GM18508 (cell line): Measurements from ENCODE around the gene TMEM259.

Experiments used
- ATAC-seq: cut with Tn5 transposase; IDR thresholded peaks from one replicate; pipeline ENCODE4 v1.9.1; 2021; ENCODE audit warnings: moderate number of reproducible peaks; ENCODE audit not compliant: insufficient read depth, unreplicated experiment

The TMEM259 gene

DNA sequence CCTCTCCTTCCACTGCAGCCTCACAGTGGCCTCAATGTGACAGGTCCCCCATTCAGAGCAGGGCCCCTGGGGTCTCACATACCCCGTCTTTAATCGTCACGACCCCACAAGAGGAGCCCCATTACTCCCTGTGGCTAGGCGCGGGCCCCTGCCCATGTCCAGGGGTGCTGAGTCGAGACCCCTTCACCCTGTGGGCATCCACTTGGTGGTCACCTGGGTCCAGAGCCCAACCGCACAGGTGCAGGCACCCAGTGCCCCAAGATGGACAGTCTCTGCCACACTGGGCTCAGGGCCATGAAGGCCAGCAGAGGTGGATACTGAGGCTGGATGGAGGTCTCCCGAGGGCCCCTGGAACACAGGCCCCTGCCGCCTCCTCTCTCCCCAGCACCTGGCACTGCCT, 3.0 kb downstream of the TMEM259 start:
- no peak for ATAC-seq

DNA sequence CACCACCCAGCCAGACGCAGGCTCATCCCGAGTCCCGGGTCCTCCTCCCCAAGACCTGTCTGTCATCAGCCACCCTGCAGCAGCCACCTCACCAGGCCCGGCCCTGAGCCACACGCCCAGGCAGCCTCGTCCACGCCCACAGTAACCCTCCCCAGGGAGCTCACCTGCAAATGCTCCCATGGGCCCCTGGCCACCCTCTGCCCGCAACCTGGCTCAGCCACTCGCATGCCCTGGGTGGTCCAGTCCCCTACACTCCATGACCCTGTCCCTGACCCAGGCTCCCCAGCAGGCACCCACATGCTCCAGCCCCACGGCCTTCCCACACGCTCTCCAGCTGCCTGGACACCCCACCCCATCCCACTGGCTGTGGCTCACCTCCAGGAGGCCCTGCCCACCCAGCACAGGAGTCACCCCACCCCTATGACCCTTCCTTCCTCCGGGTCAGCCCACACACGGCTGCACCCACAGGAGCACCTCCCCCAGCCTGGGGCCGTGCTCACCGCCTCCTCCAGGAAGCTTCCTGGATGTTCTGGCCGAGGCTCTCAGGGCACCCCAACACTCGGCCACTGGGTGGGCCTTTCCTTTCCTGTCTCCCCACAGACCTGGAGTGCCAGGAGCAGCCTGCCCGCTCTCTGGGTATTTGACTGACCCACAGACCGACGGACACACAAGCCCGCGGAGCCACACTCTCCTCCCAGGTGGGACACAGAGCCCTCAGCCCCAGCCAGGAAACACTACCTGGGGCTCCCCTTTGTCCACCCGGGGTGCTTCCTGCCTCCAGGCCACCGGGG, 3.6 kb downstream of the TMEM259 start:
- no peak for ATAC-seq

DNA sequence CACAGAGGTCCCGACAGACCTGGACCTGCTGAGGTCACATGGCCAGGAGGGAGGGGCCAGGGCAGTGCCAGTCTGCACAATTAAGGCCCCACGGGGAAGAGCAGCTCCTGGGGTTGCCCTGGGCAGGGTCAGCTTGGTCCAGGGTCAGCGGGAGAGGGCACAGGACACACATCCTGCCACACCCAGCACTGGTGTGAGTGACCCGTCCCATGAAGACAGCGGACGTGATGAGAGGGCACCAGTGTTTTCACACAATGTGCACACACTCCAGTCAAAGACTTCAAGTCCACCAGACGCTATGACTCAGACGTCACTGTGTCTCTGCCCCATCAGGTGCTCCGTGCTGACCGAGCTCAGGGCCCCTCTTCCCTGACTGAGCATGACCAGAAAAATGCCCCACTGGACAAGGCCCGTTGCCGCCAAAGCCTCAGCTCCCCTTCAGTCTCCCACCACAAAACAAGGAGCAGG, 4.2 kb downstream of the TMEM259 start:
- ATAC-seq: no peak

DNA sequence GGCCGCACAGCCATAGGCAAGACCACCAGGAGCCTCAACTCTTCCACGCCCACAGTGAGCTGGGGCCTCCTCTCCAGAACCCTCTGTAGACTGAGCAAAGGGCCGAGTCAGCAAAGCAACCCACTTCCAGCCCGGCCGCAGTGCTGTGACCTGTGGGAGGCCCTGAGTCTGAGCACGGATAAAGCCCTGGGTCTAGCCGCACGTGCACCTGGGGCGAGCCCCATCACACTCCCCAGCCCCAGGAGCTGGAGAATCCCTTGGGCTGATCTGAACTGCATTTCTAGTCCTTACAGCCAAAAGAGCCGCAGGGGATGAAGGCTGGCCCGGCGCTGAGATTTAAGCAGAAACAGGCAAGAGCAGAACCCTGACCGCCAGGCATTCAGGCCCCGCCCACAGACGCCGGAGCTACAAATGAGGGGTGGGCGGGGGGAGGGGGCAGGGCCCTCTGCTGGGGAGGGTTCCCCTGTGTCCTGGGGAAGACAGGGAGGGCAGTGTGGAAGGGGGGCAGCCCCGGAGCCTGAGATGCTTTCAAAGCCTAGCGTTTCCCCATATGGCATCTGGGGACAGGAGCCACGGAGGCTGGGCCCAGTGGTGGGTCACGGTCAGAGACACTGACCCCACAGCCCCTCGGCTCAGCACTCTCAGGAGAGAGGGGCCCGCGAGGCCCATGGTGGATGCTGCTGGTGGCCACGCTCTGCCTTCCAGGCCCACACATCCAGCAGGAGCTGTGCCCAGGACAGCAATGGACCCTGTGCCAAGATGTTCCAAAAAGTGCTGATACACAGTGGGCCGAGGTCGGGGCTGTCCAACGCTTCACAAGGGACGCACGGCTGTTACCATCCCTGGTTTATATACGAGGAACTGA, 4.9 kb downstream of the TMEM259 start:
- no peak for ATAC-seq

DNA sequence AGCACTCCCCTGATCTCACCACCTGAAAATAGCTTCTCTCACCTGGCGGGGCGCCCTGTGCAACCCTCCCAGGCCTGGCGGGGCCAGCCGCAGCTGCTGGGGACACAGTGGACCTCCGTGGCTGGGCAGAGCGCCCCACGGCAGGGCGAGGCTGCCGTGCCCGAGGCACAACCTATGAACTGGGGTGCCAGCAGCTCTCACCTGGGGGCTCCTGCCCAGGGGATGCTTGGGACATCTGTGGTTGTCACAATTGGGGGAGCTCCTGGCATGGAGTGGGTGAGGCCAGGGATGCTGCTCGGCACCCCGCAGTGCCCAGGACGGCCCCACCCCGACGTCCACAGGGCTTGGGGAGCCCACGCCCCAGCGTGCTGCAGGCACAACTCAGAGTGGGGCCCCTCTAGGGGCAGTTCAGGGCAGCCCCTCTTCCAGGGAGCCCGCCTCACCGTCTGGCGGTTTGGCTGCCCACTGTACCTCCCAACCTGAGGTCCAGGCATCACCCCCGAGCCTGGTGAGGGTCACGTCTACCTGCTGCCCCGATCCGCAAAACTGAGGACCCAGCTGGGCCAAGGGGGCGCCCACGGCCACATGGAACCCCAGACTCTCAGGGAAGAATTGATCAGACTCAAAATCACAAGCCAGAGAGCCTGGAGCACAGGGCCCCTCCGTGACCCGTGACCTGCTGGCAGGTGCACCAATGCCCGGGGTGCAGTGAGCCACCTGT, 5.7 kb downstream of the TMEM259 start:
- no peak for ATAC-seq

DNA sequence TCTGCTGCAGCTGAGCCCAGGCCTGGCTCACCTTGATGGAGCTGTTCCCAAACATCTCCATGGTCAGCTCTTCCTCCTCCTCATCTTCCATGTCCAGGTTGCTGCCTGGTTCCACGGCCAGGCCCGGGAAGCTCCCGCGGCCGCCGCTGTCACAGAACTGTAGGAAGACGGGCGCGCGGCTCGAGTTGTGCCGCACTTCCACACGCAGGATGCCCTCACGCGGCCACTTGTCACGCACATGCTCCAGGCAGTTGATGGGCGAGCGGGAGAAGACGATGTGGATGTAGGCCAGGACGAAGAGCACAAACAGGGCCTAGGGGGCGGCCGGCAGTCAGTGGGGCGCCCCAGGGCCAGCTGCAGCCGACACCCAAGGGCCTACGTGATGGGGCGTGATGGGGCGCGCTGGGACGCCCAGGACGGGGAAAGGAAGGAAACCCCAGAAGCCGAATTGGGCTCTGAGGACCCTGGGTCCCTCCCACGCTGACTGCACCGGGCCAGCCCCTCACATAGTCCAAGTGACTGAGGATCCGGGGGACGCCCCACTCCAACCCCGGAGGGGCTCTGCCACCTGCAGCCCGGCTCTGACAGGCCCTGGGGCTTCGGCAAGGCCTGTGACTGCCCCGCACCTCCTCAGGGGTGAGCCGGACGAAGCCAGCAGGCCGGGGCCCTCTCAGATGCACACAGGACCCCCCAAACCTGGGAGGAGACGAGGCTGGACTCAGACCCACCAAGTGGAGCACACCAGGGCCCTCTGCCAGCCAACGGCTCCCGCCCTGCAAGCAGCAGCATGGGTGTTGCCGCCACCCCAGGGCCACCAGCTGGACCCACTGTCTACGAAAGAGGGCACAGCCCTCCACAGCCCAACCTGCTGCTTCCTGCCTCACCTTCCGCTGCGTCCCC, 6.5 kb downstream of the TMEM259 start:
- ATAC-seq: no peak

DNA sequence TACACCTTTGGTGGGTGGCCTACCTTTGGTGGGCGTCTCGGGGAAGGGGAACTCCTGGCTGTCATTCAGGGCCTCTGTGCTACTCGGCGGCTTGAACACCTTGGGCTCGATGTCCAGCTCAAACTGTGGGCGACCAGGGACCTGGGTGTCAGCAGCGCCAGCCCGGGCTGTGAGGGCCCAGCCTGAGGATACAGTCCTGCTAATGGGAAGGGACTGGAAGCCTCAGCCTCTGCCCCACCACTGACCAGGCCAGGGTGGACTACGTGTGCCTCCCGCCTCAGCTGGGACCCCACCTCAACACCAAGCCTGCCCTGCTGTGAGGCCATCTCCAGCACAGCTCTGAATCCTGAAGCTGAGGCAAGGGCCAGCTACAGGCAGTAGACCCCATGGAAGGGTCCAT, 7.7 kb downstream of the TMEM259 start:
- no peak for ATAC-seq

DNA sequence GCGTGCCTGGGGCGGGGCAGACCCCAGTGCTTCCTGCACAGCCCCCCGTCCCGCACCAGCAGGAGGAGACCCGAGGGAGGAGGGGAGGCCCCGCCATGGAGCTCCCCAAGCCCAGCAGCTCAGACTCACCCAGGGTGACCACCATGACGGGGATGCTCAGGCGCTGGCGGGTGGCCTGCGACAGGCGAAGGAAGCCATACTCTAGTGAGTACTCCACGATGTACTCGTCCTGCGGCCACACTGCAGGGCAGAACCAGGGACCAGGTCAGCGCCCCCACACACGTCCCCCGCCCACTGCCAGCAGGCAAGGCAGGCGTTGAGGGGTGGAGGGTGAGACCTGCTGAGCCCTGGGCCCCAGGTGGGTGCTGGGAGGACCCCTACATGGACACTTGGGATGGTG, 8.6 kb downstream of the TMEM259 start:
- no peak for ATAC-seq

DNA sequence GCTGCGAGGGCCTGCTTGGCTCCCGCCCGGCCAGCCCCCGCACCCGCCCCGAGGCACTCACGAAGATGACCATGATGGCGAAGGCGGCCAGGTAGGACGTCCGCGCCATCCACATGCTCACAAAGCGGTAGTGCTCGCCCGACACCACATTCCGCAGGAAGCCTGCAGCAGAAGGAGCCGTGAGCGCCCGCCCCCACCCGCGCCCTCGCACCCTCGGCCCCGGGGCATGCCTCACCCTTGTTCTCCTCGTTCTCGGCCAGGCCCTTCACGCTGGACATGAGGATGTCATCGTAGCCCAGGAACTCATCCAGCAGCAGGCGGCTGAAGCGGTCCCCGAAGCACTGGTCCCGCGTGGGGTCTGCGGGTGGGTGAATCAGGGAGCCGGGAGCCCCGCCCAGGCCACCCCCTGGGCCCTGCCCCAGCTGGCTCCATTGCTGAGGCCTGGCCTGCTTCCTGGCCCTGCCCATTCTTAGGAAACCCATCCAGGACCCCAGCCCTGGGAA, 9.0 kb downstream of the TMEM259 start:
- no peak for ATAC-seq

DNA sequence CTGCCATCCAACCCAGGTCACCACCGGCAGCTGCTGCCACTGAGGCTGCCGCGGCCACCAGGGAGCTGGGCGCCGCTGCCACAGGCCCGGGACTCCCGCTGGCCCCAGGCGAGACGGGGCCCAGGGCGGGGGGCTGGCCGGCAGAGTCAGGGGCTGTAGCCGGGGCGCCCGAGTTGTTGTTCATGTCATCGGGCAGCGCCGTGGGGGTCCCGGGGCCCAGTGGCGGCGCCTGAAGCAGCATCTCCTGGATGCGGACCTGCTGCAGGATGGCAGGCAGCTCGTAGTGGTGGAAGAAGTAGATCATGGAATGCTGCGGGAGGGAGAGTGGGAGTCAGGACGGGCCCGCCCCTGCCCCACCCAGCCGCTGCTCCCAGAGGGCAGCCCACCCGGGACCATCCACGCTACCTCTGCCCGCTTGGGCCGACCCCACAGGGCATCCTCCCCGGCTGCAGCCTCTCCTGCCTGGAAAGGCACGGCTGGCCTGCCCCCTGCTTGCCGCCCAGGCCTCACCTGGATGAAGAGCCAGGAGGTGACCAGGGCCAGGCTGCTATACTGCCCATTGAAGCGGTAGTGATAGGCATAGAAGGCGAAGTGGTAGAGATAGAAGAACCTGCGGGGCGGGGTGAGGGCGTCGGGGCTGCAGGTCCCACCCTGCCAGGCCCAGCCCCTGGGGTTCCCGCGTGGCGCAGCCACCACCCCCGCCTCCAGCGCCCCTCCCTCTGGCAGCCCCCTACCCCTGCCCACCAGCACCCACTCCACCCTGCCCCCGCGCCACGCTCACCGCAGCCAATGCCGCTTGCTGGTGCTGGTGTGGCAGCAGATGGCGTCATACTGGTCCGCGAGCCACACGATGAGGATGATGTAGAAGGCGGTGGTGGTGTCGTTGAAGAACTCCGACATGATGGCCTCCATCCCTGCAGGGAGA, 10.1 kb downstream of the TMEM259 start:
- no peak for ATAC-seq

DNA sequence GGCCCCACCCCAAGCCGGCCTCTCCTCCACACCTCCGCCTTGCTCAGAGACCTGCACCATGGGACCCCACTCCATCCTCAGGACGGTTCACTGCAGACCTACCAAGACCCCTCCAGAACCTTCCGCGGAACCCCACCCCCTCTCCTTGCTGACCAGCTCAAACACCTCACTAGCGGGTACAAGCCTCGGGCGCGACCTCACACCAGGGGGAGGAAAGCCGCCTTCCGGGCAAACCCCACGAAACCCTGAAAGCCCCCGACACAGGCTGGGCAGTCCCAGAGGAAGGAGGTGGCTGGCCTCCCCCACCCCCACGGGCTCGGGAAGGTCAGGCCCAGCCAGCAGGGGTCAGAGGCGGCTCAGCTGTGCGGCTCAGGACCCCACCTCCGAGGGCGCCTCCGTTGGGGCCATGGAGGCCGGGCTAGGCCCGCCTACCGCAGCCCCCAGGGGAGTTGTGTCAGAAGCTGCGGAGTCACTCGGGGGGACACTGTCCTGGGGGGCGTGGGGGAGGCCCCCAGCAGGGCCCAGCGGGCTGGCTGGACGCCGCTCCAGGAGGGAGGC, 10.9 kb downstream of the TMEM259 start:
- ATAC-seq: no peak

DNA sequence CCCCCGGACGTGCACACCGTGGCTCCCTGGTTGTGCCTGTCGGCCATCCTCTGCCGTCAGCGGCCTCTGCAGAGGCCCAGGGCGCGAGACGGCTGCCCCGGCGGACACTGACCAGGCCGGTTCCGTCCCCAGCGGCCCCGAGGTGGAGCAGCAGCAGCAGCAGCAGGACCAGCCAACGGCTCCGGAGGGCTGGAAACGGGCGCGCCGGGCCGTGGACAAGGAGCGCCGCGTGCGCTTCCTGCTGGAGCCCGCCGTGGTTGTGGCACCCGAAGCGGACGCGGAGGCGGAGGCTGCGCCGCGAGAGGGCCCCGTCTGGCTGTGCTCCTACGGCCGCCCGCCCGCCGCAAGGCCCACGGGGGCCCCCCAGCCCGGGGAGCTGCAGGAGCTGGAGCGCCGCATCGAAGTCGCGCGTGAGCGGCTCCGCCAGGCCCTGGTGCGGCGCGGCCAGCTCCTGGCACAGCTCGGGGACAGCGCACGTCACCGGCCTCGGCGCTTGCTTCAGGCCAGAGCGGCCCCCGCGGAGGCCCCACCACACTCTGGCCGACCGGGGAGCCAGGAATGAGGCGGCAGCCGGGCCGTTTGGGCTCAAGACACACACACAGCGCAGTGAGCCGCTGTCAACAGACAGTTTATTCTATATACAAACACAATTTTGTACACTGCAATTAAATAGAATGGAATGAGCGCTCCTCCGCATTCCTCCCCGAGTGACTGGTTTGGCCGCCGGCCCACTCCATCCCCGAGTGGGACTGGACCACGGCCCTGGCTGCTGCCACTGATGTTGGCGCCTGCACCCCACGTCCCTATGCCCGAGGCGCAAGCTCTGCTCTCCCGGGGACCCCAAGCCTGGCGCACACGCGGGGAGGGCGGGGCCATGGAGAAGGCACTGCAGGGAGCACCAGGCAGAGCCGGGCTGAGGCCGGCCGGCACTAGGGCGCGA, 11.6 kb downstream of the TMEM259 start:
- ATAC-seq: no peak

DNA sequence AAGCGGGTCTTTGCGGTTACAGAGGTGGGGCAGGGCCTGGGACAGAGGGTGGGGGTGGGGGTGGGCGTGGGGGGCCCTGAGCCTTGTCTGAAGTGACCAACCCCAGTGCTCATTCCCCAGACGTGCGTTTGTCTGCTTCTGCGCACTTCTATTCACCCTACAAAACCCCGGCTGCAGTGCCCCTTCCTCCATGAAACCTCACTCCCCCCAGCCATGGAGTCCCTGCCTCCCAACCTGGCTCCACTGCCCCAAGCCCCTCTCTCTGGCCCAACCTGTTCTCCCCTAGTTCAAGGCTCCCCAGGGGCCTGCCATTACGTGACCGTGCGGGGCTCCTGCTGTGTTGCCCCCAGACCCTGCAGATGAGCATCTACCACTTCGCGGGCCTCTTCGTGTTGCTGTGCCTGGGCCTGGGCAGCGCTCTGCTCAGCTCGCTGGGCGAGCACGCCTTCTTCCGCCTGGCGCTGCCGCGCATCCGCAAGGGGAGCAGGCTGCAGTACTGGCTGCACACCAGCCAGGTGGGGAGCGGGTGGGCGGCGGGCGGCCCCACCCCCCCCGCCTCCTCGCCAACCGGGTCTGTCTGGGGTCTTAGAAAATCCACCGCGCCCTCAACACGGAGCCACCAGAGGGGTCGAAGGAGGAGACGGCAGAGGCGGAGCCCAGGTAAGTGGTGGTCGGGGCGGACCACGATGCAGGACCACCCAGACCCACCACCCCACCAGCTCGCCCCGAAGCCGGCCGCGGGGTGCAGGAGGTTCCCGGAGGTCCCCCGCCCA, 12.5 kb downstream of the TMEM259 start:
- ATAC-seq: no peak

DNA sequence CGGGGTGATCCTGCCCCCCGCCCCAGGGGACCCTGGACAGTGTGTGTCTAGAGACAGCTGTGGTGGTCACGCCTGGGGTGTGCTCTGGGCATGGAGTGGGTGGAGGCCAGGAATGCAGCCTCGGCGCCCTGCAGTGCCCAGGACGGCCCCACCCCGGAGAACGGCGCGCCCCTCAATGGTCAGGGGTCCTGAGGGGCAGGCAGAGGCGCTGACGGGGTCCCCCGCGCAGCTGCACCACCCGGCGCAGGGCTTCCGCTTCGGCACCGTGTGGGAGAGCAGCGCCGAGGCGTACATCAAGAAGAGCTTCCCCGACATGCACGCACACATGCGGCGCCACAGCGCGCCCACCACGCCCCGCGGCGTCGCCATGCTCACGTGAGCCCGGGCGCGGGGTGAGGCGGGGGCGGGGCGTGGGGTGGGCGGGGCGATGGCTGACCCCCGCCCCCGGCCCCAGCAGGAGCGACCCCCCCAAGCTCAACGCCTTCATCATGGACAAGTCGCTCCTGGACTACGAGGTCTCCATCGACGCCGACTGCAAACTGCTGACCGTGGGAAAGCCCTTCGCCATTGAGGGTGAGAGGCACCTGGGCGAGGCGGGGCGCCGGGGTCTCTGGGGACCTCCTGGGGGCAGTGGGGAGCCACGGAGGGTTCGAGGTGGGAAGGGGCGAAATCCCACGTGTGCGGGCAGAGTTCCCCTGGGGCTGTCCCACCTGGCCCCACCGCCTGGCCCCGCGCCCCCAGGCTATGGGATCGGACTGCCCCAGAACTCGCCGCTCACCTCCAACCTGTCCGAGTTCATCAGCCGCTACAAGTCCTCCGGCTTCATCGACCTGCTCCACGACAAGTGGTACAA, 13.3 kb downstream of the TMEM259 start:
- no peak for ATAC-seq

DNA sequence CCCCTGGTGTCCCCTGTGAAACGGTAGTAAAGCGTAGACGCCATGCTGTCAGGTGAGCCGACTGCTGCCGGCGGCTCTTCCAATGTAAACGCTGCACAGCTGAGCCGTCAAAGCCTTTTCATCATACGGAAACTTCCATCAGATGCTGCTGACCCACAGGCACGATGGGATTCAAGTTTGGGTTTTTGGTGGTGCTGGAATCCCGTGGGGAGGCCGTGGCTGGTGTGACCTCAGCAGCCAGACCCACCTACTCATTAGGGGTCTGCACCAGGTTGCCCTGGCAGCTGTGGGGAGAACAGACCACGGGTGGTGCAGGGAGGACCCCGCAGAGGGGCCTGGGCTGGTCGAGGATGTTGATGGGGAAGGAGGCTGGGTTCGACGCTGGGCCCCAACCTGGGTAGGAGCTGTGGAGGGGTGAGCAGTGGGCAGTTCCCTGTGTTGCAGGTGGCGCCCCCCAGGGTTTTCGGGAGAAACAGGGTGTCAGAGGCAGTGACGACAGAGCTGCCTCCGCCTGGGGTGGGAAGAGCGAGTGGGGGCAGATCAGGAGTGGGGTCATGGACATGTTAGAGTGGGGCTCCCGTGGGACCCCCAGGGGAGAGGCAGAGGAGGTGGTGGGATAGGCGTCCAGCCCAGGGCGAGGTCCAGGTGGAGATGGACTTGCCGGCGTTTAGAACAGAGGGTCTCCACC, 14.1 kb downstream of the TMEM259 start:
- no peak for ATAC-seq
